ENCODE measurements around the gene PLPP7. TPM values are rescaled to one million over a fixed set of nuclear protein-coding genes. Genes with fewer than 3 reads are reported as not detected.
"Not testable (repeated sequence)": the region's sequence is repeated elsewhere in the genome, so short reads cannot be mapped to it uniquely, and the experiment has no call there.

The PLPP7 gene
- total RNA-seq, 1 donor from 2014 or later: 3.1 TPM

DNA sequence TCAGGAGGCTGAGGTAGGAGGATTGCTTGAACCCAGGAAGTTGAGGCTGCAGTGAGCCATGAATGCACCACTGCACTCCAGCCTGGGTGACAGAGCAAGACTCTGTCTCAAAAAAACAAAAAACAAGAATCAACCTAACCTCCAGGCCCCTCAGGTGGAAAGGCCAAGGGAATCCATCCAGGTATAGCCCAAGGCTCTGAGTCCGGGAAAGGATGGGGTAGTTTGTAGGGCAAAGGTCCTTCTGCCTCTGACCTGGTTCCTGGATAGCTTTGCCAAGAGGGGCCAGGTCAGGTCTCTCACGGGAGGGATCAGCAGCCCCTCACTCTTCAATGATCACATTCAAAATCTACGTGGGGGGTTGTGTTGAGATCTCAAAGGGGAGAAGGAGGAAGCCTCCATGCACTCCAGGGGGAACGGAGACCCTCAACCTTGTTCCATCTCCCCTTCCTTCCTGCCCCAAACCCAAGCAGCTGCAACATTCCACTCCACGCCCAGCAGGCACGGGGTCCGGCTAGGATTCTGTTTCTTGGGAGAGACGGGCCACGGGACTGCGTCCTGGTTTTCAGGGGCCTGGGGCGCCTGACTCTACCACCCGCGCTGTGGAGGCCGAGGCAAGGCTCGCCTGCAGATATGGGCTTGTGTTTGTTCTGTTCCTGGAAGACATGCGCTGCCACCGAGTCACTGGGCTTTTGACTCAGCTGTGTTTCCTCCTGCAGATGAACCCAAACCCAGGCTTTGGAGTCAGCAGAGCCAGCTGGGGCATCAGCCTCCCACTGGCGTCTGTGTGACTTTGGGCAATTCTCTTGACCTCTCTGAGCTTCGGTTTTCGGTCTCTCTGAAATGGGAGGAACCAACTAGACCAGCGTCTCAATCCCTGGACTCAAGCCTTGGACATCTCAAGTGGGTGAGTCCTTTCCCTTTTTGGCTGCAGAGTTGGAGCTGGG is 35.5 kb downstream of the PLPP7 start:
- Mint-ChIP-seq H3K4me3 (no peak overlapping the region), H3K9me3 (no peaks in the 10 kb centered on the region), H3K4me1 (ENCODE audit: unreplicated experiment) (no peaks in the 10 kb centered on the region), H3K27me3 (no peaks in the 10 kb centered on the region), H3K36me3 (no peaks in the 10 kb centered on the region), H3K27ac (no peak overlapping the region)
- DNase-seq (ENCODE audit: extremely low spot score, unreplicated experiment): no peak
- TF ChIP-seq, protein P1, sequence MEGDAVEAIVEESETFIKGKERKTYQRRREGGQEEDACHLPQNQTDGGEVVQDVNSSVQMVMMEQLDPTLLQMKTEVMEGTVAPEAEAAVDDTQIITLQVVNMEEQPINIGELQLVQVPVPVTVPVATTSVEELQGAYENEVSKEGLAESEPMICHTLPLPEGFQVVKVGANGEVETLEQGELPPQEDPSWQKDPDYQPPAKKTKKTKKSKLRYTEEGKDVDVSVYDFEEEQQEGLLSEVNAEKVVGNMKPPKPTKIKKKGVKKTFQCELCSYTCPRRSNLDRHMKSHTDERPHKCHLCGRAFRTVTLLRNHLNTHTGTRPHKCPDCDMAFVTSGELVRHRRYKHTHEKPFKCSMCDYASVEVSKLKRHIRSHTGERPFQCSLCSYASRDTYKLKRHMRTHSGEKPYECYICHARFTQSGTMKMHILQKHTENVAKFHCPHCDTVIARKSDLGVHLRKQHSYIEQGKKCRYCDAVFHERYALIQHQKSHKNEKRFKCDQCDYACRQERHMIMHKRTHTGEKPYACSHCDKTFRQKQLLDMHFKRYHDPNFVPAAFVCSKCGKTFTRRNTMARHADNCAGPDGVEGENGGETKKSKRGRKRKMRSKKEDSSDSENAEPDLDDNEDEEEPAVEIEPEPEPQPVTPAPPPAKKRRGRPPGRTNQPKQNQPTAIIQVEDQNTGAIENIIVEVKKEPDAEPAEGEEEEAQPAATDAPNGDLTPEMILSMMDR (conservative IDR thresholded peaks at IDR 0.05): no peak

DNA sequence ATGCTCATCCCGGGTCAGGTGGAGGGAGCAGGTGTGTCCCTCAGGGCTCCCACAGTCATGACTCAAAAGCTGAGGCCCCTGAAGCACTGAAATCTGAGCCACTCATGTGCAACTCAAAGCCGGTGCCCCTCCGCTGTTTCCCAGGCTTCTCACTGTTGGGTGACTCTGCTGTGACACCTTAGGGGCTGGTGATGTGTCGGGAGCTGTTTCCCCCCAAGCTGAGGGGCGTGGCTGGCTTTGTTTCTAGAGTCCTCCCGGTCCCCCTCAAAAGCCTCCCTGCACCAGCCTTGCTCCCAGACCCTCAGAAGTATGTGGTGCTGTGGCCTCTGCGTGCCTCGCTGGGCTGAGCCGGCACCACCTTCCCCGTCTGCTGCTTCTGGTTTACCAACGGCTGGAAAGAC is 39.7 kb downstream of the PLPP7 start:
- Mint-ChIP-seq H3K9me3 (no peaks in the 10 kb centered on the region), H3K27ac (peak overlapping the region; percentile 40), H3K4me1 (ENCODE audit: unreplicated experiment) (peaks cover 6% of the 10 kb centered on the region), H3K27me3 (no peaks in the 10 kb centered on the region), H3K4me3 (no peak overlapping the region), H3K36me3 (no peaks in the 10 kb centered on the region)
- DNase-seq (ENCODE audit: extremely low spot score, unreplicated experiment): no peak
- TF ChIP-seq, protein P1 (conservative IDR thresholded peaks at IDR 0.05): no peak

DNA sequence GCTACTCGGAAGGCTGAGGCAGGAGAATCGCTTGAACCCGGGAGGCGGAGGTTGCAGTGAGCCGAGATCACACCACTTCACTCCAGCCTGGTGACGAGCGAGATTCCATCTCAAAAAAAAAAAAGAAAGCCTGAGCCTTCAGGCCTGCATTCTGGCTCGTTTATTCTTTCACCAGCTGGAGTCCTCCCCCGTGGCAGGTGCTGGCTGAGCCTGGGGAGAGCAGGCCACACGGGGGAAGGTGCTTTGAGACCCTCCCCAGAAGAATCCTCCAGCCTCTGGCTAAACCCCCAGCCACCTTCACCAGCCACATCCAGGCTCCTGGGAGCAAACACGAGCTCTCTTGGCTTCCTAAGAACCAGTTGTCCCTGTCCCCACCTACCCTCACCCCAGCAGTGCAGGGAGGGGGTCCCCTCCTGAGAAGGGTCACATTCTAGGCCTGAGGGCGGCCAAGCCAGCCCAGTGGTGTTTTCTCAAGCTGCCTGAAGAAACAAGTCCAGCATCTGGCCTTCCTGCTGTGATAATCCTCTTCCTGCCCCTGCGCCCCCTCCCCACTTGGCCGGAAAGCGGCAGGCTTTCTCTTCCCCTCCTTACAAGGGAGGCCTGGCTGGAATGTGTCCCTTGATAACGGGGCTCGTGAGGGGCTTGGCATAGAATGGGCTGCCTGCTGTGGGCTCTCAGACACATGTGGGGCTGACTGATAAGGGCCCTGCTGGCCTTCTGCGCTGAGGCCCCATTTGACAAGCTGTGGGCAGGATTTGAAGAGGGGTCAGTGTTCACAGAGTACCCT is 41.5 kb downstream of the PLPP7 start:
- H3K36me3 Mint-ChIP-seq: no peaks in the 10 kb centered on the region
- TF ChIP-seq, protein P1 (conservative IDR thresholded peaks at IDR 0.05): no peak
- H3K27me3 Mint-ChIP-seq: no peaks in the 10 kb centered on the region
- peaks cover 9% of the 10 kb centered on the region for H3K4me1 Mint-ChIP-seq (ENCODE audit: unreplicated experiment)
- no peaks in the 10 kb centered on the region for H3K9me3 Mint-ChIP-seq
- no peak overlapping the region for H3K4me3 Mint-ChIP-seq
- no peak for DNase-seq (ENCODE audit: extremely low spot score, unreplicated experiment)
- peak overlapping the region; percentile 39 for H3K27ac Mint-ChIP-seq

DNA sequence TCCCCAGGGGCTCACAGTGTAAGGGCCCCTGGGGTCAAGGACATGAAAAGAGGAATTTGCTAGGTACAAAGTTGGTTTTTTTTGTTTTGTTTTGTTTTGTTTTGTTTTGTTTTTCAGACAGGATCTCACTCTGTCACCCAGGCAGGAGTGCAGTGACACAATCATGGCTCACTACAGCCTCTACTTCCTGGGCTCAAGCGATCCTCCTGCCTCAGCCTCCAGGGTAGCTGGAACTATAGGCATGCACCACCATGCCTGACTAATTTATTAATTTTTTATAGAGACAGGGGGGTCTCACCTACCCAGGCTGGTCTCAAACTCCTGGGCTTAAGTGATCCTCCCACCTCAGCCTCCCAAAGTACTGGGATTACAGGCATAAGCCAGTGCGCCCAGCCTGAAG is 42.5 kb downstream of the PLPP7 start:
- not testable (repeated sequence) for DNase-seq (ENCODE audit: extremely low spot score, unreplicated experiment); H3K27me3 Mint-ChIP-seq; H3K4me3 Mint-ChIP-seq; H3K36me3 Mint-ChIP-seq; H3K27ac Mint-ChIP-seq; H3K9me3 Mint-ChIP-seq
- H3K4me1 Mint-ChIP-seq (ENCODE audit: unreplicated experiment): peaks cover 13% of the 10 kb centered on the region

DNA sequence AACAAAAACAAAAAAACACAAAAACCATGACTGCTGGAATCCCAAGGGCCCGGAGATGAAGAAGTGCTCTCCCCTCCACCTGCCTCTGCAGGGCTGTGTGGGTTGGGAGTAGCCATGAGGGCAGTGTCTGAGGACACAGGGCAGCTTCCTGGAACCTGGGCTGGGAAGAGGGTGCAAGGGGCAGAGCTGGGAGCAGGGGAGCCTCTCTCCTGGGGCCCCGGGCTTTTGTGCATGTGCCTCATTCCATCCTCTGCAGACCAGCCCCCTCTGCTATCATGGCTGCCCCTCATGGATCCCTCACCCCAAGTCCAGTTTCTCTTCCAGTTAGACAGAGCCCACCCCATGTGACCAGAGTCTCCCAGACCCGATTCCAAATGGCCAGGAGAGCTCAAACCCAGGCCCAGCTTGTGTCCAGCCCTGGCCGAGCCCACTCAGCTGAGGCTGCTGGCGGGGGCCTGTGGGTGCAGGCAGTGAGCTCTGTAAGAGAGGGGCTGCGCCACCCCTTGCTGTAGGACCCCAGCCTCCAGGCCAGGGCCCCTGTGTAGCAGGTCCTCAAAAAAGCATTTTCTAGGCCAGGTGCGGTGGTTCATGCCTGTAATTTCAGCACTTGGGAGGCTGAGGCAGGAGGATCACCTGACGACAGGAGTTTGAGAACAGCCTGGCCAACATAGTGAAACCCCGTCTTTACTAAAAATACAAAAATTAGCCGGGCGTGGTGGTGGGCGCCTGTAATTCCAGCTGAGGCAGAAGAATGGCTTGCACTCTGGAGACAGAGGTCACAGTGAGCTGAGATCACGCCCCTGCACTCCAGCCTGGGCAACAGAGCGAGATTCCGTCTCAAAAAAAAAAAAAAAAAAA is 44.5 kb downstream of the PLPP7 start:
- H3K36me3 Mint-ChIP-seq: no peaks in the 10 kb centered on the region
- no peak overlapping the region for H3K4me3 Mint-ChIP-seq
- no peak for DNase-seq (ENCODE audit: extremely low spot score, unreplicated experiment)
- no peaks in the 10 kb centered on the region for H3K9me3 Mint-ChIP-seq
- H3K27ac Mint-ChIP-seq: no peak overlapping the region
- peaks cover 13% of the 10 kb centered on the region for H3K4me1 Mint-ChIP-seq (ENCODE audit: unreplicated experiment)
- TF ChIP-seq, protein P1 (conservative IDR thresholded peaks at IDR 0.05): no peak
- H3K27me3 Mint-ChIP-seq: no peaks in the 10 kb centered on the region

Measured in type B pancreatic cell (in vitro differentiated cells).